Large intestine (tissue), 3 donors: ENCODE results near the gene POU2F2. TPM values are rescaled to one million over a fixed set of nuclear protein-coding genes. Genes with fewer than 3 reads are reported as not detected.

Experiments
- DNase-seq, 2 donors: peaks; one replicate each; pipeline versions ENCODE4 v3.0.0 to v3.0.0-alpha.2; 2013
- H3K27ac ChIP-seq: one replicate; pipeline ENCODE4 v1.5.1; 2013; ENCODE audit warnings: low read length
- H3K27me3 ChIP-seq: 2 replicates; pipeline ENCODE4 v1.6.1; 2013; ENCODE audit warnings: low read length; ENCODE audit not compliant: control insufficient read depth, insufficient read depth
- H3K36me3 ChIP-seq: 2 replicates; pipeline ENCODE4 v1.6.1; 2013; ENCODE audit warnings: low read length; ENCODE audit not compliant: control insufficient read depth, insufficient read depth
- H3K4me1 ChIP-seq: one replicate; pipeline ENCODE4 v1.6.1; 2013; ENCODE audit warnings: low read length; ENCODE audit not compliant: control insufficient read depth, insufficient read depth
- H3K4me3 ChIP-seq: one replicate; pipeline ENCODE4 v1.5.1; 2013; ENCODE audit warnings: low read length
- H3K9me3 ChIP-seq: one replicate; pipeline ENCODE4 v1.6.1; 2013; ENCODE audit warnings: mild to moderate bottlenecking, low read depth, low read length, moderate library complexity; ENCODE audit not compliant: control insufficient read depth
- WGBS: methylation state at CpG from one replicate; pipeline ENCODE4 v1.1.5; 2013; ENCODE audit warnings: low lambda C conversion rate; ENCODE audit not compliant: insufficient coverage; 5-methylcytosine and 5-hydroxymethylcytosine counted together
- polyA plus RNA-seq: library from polyadenylated mRNA; unstranded; fragments of 120-200 nt; gene quantifications from one replicate; pipeline ENCODE4 v1.2.1, GENCODE V29; 2013

The POU2F2 gene
- polyA plus RNA-seq, 1 donor, result 2.7 TPM

DNA sequence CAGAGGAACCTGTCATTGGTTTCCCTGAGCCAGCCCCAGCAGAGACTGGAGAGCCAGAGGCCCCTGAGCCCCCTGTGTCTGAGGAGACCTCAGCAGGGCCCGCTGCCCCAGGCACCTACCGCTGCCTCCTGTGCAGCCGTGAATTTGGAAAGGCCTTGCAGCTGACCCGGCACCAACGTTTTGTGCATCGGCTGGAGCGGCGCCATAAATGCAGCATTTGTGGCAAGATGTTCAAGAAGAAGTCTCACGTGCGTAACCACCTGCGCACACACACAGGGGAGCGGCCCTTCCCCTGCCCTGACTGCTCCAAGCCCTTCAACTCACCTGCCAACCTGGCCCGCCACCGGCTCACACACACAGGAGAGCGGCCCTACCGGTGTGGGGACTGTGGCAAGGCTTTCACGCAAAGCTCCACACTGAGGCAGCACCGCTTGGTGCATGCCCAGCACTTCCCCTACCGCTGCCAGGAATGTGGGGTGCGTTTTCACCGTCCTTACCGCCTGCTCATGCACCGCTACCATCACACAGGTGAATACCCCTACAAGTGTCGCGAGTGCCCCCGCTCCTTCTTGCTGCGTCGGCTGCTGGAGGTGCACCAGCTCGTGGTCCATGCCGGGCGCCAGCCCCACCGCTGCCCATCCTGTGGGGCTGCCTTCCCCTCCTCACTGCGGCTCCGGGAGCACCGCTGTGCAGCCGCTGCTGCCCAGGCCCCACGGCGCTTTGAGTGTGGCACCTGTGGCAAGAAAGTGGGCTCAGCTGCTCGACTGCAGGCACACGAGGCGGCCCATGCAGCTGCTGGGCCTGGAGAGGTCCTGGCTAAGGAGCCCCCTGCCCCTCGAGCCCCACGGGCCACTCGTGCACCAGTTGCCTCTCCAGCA lies 52.1 kb downstream of the POU2F2 start:
- Histone ChIP-seq H3K36me3 (peaks cover 35% of the 10 kb centered on the region), H3K4me1 (peaks cover 9% of the 10 kb centered on the region), H3K27ac (no peak overlapping the region), H3K4me3 (no peak overlapping the region), H3K9me3 (no peaks in the 10 kb centered on the region), H3K27me3 (no peaks in the 10 kb centered on the region)
- no CpG with 5 or more reads among the region's 44 CpGs for WGBS
- no peak for DNase-seq

DNA sequence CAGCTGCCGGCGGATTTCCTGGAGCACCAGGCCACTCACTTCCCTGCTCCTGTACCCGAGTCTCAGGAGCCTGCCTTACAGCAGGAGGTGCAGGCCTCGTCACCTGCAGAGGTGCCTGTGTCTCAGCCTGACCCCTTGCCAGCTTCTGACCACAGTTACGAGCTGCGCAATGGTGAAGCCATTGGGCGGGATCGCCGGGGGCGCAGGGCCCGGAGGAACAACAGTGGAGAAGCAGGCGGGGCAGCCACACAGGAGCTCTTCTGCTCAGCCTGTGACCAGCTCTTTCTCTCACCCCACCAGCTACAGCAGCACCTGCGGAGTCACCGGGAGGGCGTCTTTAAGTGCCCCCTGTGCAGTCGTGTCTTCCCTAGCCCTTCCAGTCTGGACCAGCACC lies 53.0 kb downstream of the POU2F2 start:
- peaks cover 13% of the 10 kb centered on the region for H3K4me1 ChIP-seq
- no peaks in the 10 kb centered on the region for H3K9me3 ChIP-seq
- 100% methylated on average over 1 of the region's 16 CpGs for WGBS
- H3K27ac ChIP-seq, result no peak overlapping the region
- H3K27me3 ChIP-seq, result no peaks in the 10 kb centered on the region
- no peak for DNase-seq
- peaks cover 35% of the 10 kb centered on the region for H3K36me3 ChIP-seq
- H3K4me3 ChIP-seq, result no peak overlapping the region

DNA sequence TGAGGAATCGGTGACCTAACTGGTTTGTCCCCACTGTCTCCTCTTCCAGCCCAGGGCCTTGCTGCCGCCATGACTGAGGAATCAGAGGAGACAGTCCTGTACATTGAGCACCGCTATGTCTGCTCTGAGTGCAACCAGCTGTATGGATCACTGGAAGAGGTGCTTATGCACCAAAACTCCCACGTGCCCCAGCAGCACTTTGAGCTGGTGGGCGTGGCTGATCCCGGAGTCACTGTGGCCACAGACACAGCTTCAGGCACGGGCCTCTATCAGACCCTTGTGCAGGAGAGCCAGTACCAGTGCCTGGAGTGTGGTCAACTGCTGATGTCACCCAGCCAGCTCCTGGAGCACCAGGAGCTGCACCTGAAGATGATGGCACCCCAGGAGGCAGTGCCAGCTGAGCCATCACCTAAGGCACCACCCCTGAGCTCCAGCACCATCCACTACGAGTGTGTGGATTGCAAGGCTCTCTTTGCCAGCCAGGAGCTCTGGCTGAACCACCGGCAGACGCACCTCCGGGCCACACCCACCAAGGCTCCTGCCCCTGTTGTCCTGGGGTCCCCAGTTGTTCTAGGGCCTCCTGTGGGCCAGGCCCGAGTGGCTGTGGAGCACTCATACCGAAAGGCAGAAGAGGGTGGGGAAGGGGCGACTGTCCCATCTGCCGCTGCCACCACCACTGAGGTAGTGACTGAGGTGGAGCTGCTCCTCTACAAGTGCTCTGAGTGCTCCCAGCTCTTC lies 53.5 kb downstream of the POU2F2 start:
- H3K9me3 ChIP-seq, result no peaks in the 10 kb centered on the region
- H3K27me3 ChIP-seq, result no peaks in the 10 kb centered on the region
- no peak overlapping the region for H3K4me3 ChIP-seq
- no CpG with 5 or more reads among the region's 15 CpGs for WGBS
- DNase-seq, result no peak
- H3K27ac ChIP-seq, result no peak overlapping the region
- H3K4me1 ChIP-seq, result peaks cover 13% of the 10 kb centered on the region
- peaks cover 35% of the 10 kb centered on the region for H3K36me3 ChIP-seq

DNA sequence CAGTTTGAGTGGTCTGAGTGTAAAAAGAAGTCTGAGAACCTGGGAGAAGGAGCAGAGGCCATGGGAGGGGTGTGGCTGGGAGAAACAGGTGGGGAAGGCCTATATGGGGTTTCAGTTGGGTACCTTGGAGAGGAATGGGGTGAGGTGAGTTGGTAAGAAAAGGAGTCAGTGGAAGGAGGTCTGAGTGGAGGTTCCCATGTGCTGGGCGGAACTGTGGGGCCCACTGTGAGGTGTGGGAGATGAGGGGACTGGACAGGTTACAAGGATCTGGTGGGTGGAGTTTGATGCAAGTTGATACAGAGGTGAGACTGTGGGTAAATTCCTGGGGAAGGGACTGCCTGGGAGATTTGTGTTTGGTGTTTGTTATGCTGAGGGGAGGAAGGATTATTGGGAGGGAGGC lies 54.2 kb downstream of the POU2F2 start:
- DNase-seq, result no peak
- peaks cover 13% of the 10 kb centered on the region for H3K4me1 ChIP-seq
- H3K27me3 ChIP-seq, result no peaks in the 10 kb centered on the region
- H3K27ac ChIP-seq, result no peak overlapping the region
- no peaks in the 10 kb centered on the region for H3K9me3 ChIP-seq
- no peak overlapping the region for H3K4me3 ChIP-seq
- no CpG with 5 or more reads among the region's 1 CpG for WGBS
- H3K36me3 ChIP-seq, result peaks cover 33% of the 10 kb centered on the region

DNA sequence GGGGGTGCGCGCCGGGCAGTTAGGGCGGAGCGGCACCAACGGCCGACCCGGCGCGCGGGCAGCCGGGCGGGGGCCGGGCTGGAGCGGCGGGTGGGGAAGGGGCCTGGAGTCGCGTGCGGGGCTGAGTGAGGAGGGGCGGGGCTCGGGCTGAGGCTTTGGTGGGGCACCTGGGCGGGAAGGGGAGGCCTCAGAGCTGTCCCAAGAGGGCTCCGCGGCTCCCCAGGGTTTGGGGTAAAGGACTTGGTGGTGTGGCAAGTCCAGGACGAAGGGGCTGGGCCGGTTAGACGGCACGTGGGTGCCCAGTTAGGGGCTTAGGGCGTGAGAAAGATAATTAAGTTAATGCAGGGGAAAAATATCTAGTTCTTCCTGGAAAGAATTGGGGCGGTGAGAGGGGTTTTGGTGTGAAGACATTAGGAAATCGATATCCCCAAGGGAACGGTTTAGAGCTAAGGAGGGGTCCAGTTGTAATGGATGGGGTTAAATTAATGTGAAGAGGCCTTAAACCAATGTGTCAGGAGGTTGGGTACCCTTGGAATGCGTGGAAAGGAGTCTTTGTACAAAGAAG lies 55.8 kb downstream of the POU2F2 start:
- no peaks in the 10 kb centered on the region for H3K9me3 ChIP-seq
- peaks cover 13% of the 10 kb centered on the region for H3K4me1 ChIP-seq
- 2% methylated on average over 7 of the region's 33 CpGs for WGBS
- H3K36me3 ChIP-seq, result peaks cover 31% of the 10 kb centered on the region
- peak overlapping the region; percentile 71 for H3K4me3 ChIP-seq
- peak overlapping the region; percentile 36 for H3K27ac ChIP-seq
- H3K27me3 ChIP-seq, result no peaks in the 10 kb centered on the region
- DNase-seq, result no peak

DNA sequence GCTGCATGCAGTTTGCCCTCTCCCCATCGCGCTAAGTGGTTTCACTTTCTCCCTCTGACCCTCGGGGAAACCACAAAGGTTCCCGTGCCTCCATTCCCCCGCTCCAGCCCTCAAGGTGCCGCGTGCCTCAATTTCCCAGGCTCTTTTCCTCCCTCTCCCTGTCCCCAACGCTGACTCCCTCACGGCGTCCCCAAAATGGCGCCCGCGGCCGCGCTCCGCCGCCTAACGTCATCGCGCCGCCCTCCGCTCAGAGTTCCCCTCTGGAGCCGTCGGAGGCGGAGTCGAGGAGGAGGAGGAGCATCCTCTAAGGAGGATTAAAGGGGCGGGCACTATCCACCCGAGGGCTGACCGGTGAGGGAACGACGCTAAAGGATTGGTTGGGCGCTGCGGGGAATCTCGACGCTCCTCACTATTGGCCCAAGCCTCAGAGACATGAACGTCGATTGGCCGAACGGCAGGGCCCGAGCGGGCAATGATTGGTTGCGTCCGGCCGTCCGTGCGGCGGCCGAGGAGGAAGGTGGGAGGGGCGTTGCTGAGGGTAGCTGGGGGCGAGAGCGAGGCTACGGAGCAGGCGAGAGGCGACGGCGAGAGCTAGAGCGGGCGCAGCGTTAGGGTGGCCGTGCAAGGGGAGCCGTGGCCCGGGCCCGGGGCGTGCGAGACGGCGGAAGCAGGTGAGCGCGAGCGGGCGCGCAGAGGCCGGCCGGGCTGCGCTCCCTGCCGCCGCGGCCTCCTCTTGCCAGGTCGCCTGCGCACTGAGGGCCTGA lies 56.4 kb downstream of the POU2F2 start, which contains the start of gene ZNF574:
TSS of gene ZNF574 (plus strand) at position 551 of the 764 bp plus-strand sequence. CDS start 2,441 bp downstream, outside the sequence.
- WGBS, result no CpG with 5 or more reads among the region's 80 CpGs

DNA sequence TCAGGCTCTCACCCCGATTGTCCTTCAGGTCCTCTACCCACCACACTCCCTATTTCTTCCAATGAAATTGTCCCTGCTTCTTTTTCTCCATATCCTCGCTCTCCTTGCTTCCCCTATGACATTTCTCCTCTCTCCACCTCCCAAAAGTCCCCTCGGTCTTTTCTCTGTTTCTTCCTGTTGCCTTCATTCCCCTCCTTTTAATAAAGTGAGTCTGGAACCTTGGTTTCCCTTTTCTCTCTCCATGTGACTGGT lies 57.0 kb downstream of the POU2F2 start:
- Histone ChIP-seq H3K4me1 (peaks cover 13% of the 10 kb centered on the region), H3K9me3 (no peaks in the 10 kb centered on the region), H3K36me3 (peaks cover 20% of the 10 kb centered on the region), H3K27ac (peak overlapping the region; percentile 99), H3K27me3 (peaks cover 7% of the 10 kb centered on the region), H3K4me3 (peak overlapping the region; percentile 71)
- no peak for DNase-seq
- 0% methylated on average over 3 of the region's 3 CpGs for WGBS

More for the DNA sequence above, 56.4 kb downstream of the POU2F2 start, which contains the start of gene ZNF574:
- peak; percentile 100 for DNase-seq
- no peaks in the 10 kb centered on the region for H3K9me3 ChIP-seq
- peaks cover 13% of the 10 kb centered on the region for H3K4me1 ChIP-seq
- peak within 1 kb of the TSS; percentile 99 for H3K27ac ChIP-seq
- H3K27me3 ChIP-seq, result peaks cover 2% of the 10 kb centered on the region
- H3K36me3 ChIP-seq, result peaks cover 25% of the 10 kb centered on the region
- H3K4me3 ChIP-seq, result peak within 1 kb of the TSS; percentile 71

DNA sequence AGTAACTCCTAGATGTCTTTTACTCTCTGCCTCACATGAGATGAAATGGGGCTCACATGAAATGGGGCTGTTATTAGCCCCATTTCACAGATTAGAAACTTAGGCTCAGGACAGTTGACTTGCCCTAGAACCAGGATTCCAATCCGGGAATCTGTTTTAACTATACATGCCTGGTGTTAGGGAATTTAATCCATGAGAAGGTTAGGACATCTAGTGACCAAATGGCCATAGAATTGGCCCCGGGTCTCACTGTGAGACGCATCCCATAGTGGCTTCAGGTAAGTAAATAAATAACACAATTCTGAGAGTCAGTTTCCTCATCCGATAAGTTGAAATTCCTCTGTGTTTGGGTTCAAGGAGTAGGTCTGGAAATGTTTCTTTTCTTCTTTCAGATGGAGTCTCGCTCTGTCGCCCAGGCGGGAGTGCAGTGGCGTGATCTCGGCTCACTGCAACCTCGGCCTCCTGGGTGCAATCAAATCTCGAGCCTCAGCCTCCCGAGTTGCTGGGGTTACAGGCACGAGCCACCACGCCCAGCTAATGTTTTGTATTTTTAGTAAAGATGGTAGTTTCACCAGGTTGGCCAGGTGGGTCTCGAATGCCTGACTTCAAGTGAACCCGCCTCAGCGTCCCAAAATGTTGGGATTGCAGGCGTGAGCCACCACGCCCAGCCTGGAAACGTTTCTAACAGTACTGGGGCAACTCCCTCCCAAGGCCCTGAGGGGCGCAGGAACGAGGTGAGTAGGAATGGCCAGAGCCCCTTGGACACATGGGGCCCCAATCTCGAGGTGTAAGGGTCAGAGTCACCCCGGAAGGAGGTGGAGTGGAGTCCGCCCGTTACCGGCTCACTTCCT lies 57.5 kb downstream of the POU2F2 start:
- Histone ChIP-seq H3K4me3 (peak overlapping the region; percentile 71), H3K36me3 (peaks cover 14% of the 10 kb centered on the region), H3K4me1 (peaks cover 13% of the 10 kb centered on the region), H3K27ac (peak overlapping the region; percentile 99), H3K9me3 (no peaks in the 10 kb centered on the region), H3K27me3 (peaks cover 12% of the 10 kb centered on the region)
- peak; percentile 57 to 85 for DNase-seq
- no CpG with 5 or more reads among the region's 27 CpGs for WGBS

DNA sequence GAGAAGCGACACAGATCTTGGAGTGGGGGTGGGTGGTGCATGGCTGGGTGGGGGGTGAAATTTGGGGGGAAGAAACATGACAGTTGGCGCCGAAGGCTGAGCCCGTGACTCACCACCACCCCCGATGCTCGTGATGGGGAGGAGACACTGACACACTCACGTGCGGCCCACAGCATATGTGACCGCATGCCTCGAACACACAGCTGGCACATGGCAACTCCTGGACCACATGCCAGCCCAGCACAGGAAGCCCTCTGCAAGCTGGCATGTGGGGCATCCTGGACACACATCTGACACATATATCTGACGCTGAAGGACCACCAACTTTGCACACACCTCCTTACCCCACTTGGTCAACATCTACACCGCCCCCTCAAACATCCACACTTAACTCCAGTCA lies 61.0 kb downstream of the POU2F2 start:
- no peaks in the 10 kb centered on the region for H3K36me3 ChIP-seq
- H3K4me3 ChIP-seq, result no peak overlapping the region
- H3K27me3 ChIP-seq, result peaks cover 45% of the 10 kb centered on the region
- H3K4me1 ChIP-seq, result peaks cover 5% of the 10 kb centered on the region
- H3K27ac ChIP-seq, result no peak overlapping the region
- no peaks in the 10 kb centered on the region for H3K9me3 ChIP-seq
- WGBS, result no CpG with 5 or more reads among the region's 12 CpGs
- no peak for DNase-seq
